IMR-90 (cell line): Measurements from ENCODE around the gene ERRFI1. TPM values are rescaled to one million over a fixed set of nuclear protein-coding genes. Genes with fewer than 3 reads are reported as not detected.
A peak's percentile ranks its signal among the peaks of the same experiment; 100 is the strongest.

Source experiments
- ATAC-seq: fragments of 200-7000 bp; cut with Tn5 transposase; 2 replicates; pipeline ENCODE4 v1.9.1; 2020; ENCODE audit warnings: low read depth, mild to moderate bottlenecking, moderate library complexity
- BruUV-seq: library from RNA; stranded (reverse); fragments of 400-500 nt; replicated peaks from 2 replicates; lab custom pipeline; 2021; lab: Mats Ljungman, UMichigan
- CTCF ChIA-PET: fragments of 300-600 bp; formaldehyde crosslinking; extraction: SDS; loops from one replicate; lab custom pipeline; 2021; ENCODE audit warnings: antibody characterized with exemption; lab: Yijun Ruan, JAX
- POLR2A ChIA-PET: fragments of 300-600 bp; sonication (Branson Sonifier 250); formaldehyde crosslinking; loops from one replicate; lab custom pipeline; 2022; ENCODE audit warnings: antibody characterized with exemption; ENCODE audit not compliant: unreplicated experiment; lab: Charles Lee
- DNase-seq: peaks from one replicate; pipeline ENCODE4 v3.0.0; 2013
- H2AFZ ChIP-seq: replicated peaks from 2 replicates; pipeline ENCODE3; 2013; ENCODE audit warnings: low read length, mild to moderate bottlenecking; ENCODE audit not compliant: poor library complexity
- H2AK5ac ChIP-seq: 2 replicates; pipeline ENCODE4 v1.6.1; 2013; ENCODE audit warnings: low read depth, low read length, inconsistent platforms
- H2AK9ac ChIP-seq: replicated peaks from 2 replicates; pipeline ENCODE3; 2013; ENCODE audit warnings: mild to moderate bottlenecking, low read depth, low read length, moderate library complexity; ENCODE audit not compliant: poor library complexity
- H2BK120ac ChIP-seq: 2 replicates; pipeline ENCODE4 v1.6.1; 2013; ENCODE audit warnings: low read depth, low read length, inconsistent platforms
- H2BK15ac ChIP-seq: 3 replicates; pipeline ENCODE4 v1.6.1; 2013; ENCODE audit warnings: low read depth, low read length, inconsistent platforms
- H2BK20ac ChIP-seq: 2 replicates; pipeline ENCODE4 v1.6.1; 2013; ENCODE audit warnings: low read depth, mild to moderate bottlenecking, inconsistent platforms, low read length, moderate library complexity
- H2BK5ac ChIP-seq: 2 replicates; pipeline ENCODE4 v1.6.1; 2013; ENCODE audit warnings: mild to moderate bottlenecking, low read depth, low read length, inconsistent platforms; ENCODE audit not compliant: poor library complexity, severe bottlenecking
- H3K14ac ChIP-seq: replicated peaks from 2 replicates; pipeline ENCODE4 v1.6.1; 2013; ENCODE audit warnings: low read depth, low read length, inconsistent platforms
- H3K18ac ChIP-seq: 2 replicates; pipeline ENCODE4 v1.6.1; 2013; ENCODE audit warnings: low read depth, low read length, control low read depth
- H3K23ac ChIP-seq: 2 replicates; pipeline ENCODE4 v1.6.1; 2013; ENCODE audit warnings: low read depth, low read length, inconsistent platforms
- H3K27ac ChIP-seq: 2 replicates; pipeline ENCODE4 v1.5.1; 2013; ENCODE audit warnings: mild to moderate bottlenecking, control low read depth, low read length; ENCODE audit not compliant: insufficient read depth
- H3K27me3 ChIP-seq: 2 replicates; pipeline ENCODE4 v1.6.1; 2013; ENCODE audit warnings: low read length; ENCODE audit not compliant: control insufficient read depth, insufficient read depth
- H3K36me3 ChIP-seq: 2 replicates; pipeline ENCODE4 v1.6.1; 2013; ENCODE audit warnings: low read length, mixed read lengths; ENCODE audit not compliant: control insufficient read depth, insufficient read depth
- H3K4ac ChIP-seq: 2 replicates; pipeline ENCODE4 v1.6.1; 2013; ENCODE audit warnings: low read depth, low read length, inconsistent platforms
- H3K4me1 ChIP-seq: 2 replicates; pipeline ENCODE4 v1.6.1; 2013; ENCODE audit warnings: low read length, mixed read lengths; ENCODE audit not compliant: control insufficient read depth, insufficient read depth
- H3K4me2 ChIP-seq: 2 replicates; pipeline ENCODE4 v1.6.1; 2013; ENCODE audit warnings: low read depth, mild to moderate bottlenecking, control low read depth, low read length, moderate library complexity
- H3K4me3 ChIP-seq: 2 replicates; pipeline ENCODE4 v1.5.1; 2013; ENCODE audit warnings: low read depth, mild to moderate bottlenecking, control low read depth, low read length, moderate library complexity; ENCODE audit not compliant: insufficient read depth
- H3K56ac ChIP-seq: 2 replicates; pipeline ENCODE4 v1.6.1; 2013; ENCODE audit warnings: low read length, inconsistent platforms; ENCODE audit not compliant: insufficient read depth; ENCODE audit errors: extremely low read depth
- H3K79me1 ChIP-seq, 2 experiments: 2 replicates each; pipeline ENCODE4 v1.6.1; 2013; ENCODE audit warnings: low read length in 2 of 2, inconsistent platforms in 1 of 2, low read depth in 1 of 2
- H3K9ac ChIP-seq: 2 replicates; pipeline ENCODE4 v1.6.1; 2013; ENCODE audit warnings: low read depth, low read length, control low read depth
- H3K9me1 ChIP-seq: 2 replicates; pipeline ENCODE4 v1.6.1; 2013; ENCODE audit warnings: low read length, inconsistent platforms; ENCODE audit not compliant: insufficient read depth
- H3K9me3 ChIP-seq: 2 replicates; pipeline ENCODE4 v1.6.1; 2013; ENCODE audit warnings: low read length; ENCODE audit not compliant: control insufficient read depth, insufficient read depth
- H4K20me1 ChIP-seq: 2 replicates; pipeline ENCODE4 v1.6.1; 2013; ENCODE audit warnings: low read length, inconsistent platforms; ENCODE audit not compliant: insufficient read depth
- H4K5ac ChIP-seq: 2 replicates; pipeline ENCODE4 v1.6.1; 2013; ENCODE audit warnings: mild to moderate bottlenecking, low read depth, low read length, control low read depth
- H4K8ac ChIP-seq, 2 experiments: 2 replicates each; pipeline ENCODE4 v1.6.1; 2013; ENCODE audit warnings: low read depth in 2 of 2, low read length in 2 of 2, control low read depth in 1 of 2, inconsistent platforms in 1 of 2
- H4K91ac ChIP-seq: 2 replicates; pipeline ENCODE4 v1.6.1; 2013; ENCODE audit warnings: low read depth, low read length, inconsistent platforms; ENCODE audit not compliant: insufficient read depth
- BHLHE40 ChIP-seq: fragments of 150-350 bp; IDR thresholded peaks from 2 replicates; pipeline ENCODE4 v1.6.1; 2016; ENCODE audit warnings: mild to moderate bottlenecking, low read depth, low read length
- CEBPB ChIP-seq: IDR thresholded peaks from 2 replicates; pipeline ENCODE4 v1.6.1; 2012; ENCODE audit warnings: low read depth, low read length, improper control_type of control experiment
- CHD1 ChIP-seq: IDR thresholded peaks from 2 replicates; pipeline ENCODE4 v1.6.1; 2012; ENCODE audit warnings: low read depth, low read length, improper control_type of control experiment
- FOS ChIP-seq: fragments of 150-350 bp; IDR thresholded peaks from 2 replicates; pipeline ENCODE4 v1.6.1; 2016; ENCODE audit warnings: low read depth, low read length
- MAFK ChIP-seq: IDR thresholded peaks from 2 replicates; pipeline ENCODE4 v1.6.1; 2012; ENCODE audit warnings: low read depth, low read length, improper control_type of control experiment
- MXI1 ChIP-seq: IDR thresholded peaks from 2 replicates; pipeline ENCODE4 v1.6.1; 2012; ENCODE audit warnings: low read depth, mild to moderate bottlenecking, low read length, moderate library complexity, borderline replicate concordance
- NFE2L2 ChIP-seq: fragments of 150-350 bp; IDR thresholded peaks from 2 replicates; pipeline ENCODE4 v1.6.1; 2016; ENCODE audit warnings: low read depth, mild to moderate bottlenecking, low read length
- POLR2A ChIP-seq: IDR thresholded peaks from 2 replicates; pipeline ENCODE4 v1.6.1; 2012; ENCODE audit warnings: mild to moderate bottlenecking, low read depth, low read length
- RAD21 ChIP-seq: IDR thresholded peaks from 2 replicates; pipeline ENCODE4 v1.6.1; 2012; ENCODE audit warnings: low read length, improper control_type of control experiment
- RCOR1 ChIP-seq: IDR thresholded peaks from 2 replicates; pipeline ENCODE4 v1.6.1; 2012; ENCODE audit warnings: mild to moderate bottlenecking, low read length, improper control_type of control experiment; ENCODE audit not compliant: insufficient replicate concordance
- RFX5 ChIP-seq: IDR thresholded peaks from 2 replicates; pipeline ENCODE4 v1.8.0; 2012; ENCODE audit warnings: low read depth, mild to moderate bottlenecking, low read length, moderate library complexity
- WGBS, 2 experiments: methylation state at CpG; one replicate each; pipeline versions ENCODE4 v1.1.5 to v1.1.7; 2013; ENCODE audit warnings: missing lambda C conversion rate in 2 of 2; ENCODE audit not compliant: insufficient read length in 1 of 2; ENCODE audit errors: extremely low coverage in 2 of 2; 5-methylcytosine and 5-hydroxymethylcytosine counted together
- dilution Hi-C: fragments of 300-500 bp; cut with HindIII; formaldehyde crosslinking; loops from one replicate; pipeline ENCODE4 v1.14.3; 2018; ENCODE audit warnings: low sequenced_read_pairs; ENCODE audit not compliant: unreplicated experiment
- in situ Hi-C: fragments of 300-500 bp; cut with MboI; formaldehyde crosslinking; loops from 3 replicates; pipeline ENCODE4 v1.14.3; 2019; ENCODE audit warnings: low sequenced_read_pairs, inconsistent platforms, mixed read lengths
- intact Hi-C: fragments of 100-400 bp; cut with micrococcal nuclease; formaldehyde crosslinking; loops from 2 replicates; pipeline ENCODE4 v1.10.0; 2022
- polyA plus RNA-seq, 3 experiments: library from polyadenylated mRNA; depleted of rRNA; stranded (reverse); fragments of >200 nt; gene quantifications; 2 replicates each; pipeline ENCODE4 v1.2.3, GENCODE V29; 2012; ENCODE audit warnings: low replicate concordance in 1 of 3
- total RNA-seq: library from RNA; depleted of rRNA; stranded (reverse); fragments of >200 nt; gene quantifications from 2 replicates; pipeline ENCODE4 v1.2.3, GENCODE V29; 2012
- TF ChIP-seq, protein P1 (sequence below): conservative IDR thresholded peaks from 2 replicates; pipeline ENCODE4 v1.5.1; 2012; ENCODE audit warnings: mild to moderate bottlenecking, low read depth, low read length, improper control_type of control experiment
- TF ChIP-seq, protein P2 (sequence below): fragments of 150-350 bp; IDR thresholded peaks from 2 replicates; pipeline ENCODE4 v1.6.1; 2016; ENCODE audit warnings: low read depth, mild to moderate bottlenecking, low read length, moderate library complexity, borderline replicate concordance
- TF ChIP-seq, protein P3 (sequence below): fragments of 150-350 bp; IDR thresholded peaks from 2 replicates; pipeline ENCODE4 v1.6.1; 2017; ENCODE audit warnings: mild to moderate bottlenecking, antibody characterized with exemption, low read length, low read depth

ERRFI1 gene
- total and polyA plus RNA-seq, 2 of the 4 experiments (the other 2 are of a cell fraction), result 101 to 145 TPM

DNA sequence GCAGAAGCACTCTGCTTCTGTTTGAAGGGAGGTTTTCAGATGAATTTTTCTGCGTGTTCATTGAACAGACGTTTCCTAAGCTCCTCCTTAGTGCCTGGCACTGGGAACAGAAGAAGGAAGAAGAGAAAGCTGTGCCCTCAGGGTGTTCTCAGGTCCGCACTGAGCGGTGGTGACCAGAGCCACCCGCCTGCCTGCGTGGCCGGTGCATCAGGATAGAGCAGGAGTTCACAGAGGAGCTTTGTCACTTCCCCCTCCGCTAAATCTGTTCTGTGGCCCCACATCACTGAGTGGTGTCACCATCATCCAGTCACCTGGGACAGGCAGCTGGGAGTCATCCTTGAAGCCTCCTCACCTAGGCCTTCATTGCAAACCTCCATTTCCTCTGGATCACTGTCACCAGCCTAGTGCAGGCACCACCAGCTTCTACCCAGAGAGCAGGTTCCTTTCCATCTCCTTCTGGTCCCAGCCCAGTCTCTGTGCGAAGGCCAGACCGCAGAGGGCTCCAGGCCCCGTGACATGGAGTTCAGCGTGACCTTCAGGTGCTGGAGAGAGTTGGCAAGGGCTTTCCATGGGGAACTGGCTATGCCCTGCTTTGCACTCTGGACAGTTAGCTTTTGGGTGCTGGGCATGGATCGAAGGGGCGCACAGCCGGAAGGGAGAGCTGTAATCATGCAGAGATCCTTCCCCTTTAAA lies 42.9 kb downstream of the ERRFI1 start:
- H2BK20ac ChIP-seq, result no peak overlapping the region
- no TSS peak for BruUV-seq
- peak overlapping the region; percentile 39 for H2BK5ac ChIP-seq
- no peaks in the 10 kb centered on the region for H3K9me3 ChIP-seq
- no peaks in the 10 kb centered on the region for H3K27me3 ChIP-seq
- no peak overlapping the region for H2BK120ac ChIP-seq
- H3K79me1 ChIP-seq, result peaks cover 16 to 46% of the 10 kb centered on the region in 2 experiments
- CTCF ChIA-PET, result interaction anchor here (0.6 to 1.6 kb wide), 7 partner anchors 31 to 480 kb away, joined by 3 to 6 read pairs (median 3); no protein-coding TSS in a partner anchor
- H3K4me1 ChIP-seq, result peaks cover 2% of the 10 kb centered on the region; the same call in 1 of the 2 replicates
- H4K91ac ChIP-seq, result no peak overlapping the region; the same call in 1 of the 2 replicates
- H4K5ac ChIP-seq, result no peak overlapping the region
- H3K56ac ChIP-seq, result no peak overlapping the region
- H3K4ac ChIP-seq, result no peak overlapping the region
- H3K9ac ChIP-seq, result no peak overlapping the region
- in situ Hi-C loops (loop anchor here (5.0 to 25.0 kb wide), 4 partner anchors 329 to 879 kb away; no protein-coding TSS in a partner anchor), intact Hi-C loops (loop anchor here (2.0 to 5.0 kb wide), 3 partner anchors 44 to 744 kb away; partner anchors contain the start of gene ERRFI1), dilution Hi-C loops (no loop called here)
- H4K20me1 ChIP-seq, result no peaks in the 10 kb centered on the region; the same call in 1 of the 2 replicates
- H2AK9ac ChIP-seq, result no peak overlapping the region
- no peaks in the 10 kb centered on the region; the same call in 1 of the 2 replicates for H3K9me1 ChIP-seq
- peak overlapping the region; percentile 5; the same call in 1 of the 2 replicates for H2AK5ac ChIP-seq
- H3K4me2 ChIP-seq, result no peak overlapping the region
- no peak overlapping the region for H3K23ac ChIP-seq
- peak overlapping the region; percentile 14 for H2AFZ ChIP-seq
- H3K18ac ChIP-seq, result no peak overlapping the region
- no peak overlapping the region; the same call in 2 of the 3 replicates for H2BK15ac ChIP-seq
- ATAC-seq (no peak), DNase-seq (no peak)
- no peak overlapping the region; a peak in 1 of 4 replicates for H4K8ac ChIP-seq
- H3K14ac ChIP-seq, result no peak overlapping the region
- 90% methylated on average over 9 of the region's 15 CpGs; no CpG with 5 or more reads in 1 of the 2 experiments for WGBS, 2 experiments
- POLR2A ChIA-PET, result no interaction called here
- no peak overlapping the region for H3K4me3 ChIP-seq
- peaks cover 52% of the 10 kb centered on the region for H3K36me3 ChIP-seq
- H3K27ac ChIP-seq, result no peak overlapping the region
- no peak for TF ChIP-seq RAD21
- TF ChIP-seq, protein P1, sequence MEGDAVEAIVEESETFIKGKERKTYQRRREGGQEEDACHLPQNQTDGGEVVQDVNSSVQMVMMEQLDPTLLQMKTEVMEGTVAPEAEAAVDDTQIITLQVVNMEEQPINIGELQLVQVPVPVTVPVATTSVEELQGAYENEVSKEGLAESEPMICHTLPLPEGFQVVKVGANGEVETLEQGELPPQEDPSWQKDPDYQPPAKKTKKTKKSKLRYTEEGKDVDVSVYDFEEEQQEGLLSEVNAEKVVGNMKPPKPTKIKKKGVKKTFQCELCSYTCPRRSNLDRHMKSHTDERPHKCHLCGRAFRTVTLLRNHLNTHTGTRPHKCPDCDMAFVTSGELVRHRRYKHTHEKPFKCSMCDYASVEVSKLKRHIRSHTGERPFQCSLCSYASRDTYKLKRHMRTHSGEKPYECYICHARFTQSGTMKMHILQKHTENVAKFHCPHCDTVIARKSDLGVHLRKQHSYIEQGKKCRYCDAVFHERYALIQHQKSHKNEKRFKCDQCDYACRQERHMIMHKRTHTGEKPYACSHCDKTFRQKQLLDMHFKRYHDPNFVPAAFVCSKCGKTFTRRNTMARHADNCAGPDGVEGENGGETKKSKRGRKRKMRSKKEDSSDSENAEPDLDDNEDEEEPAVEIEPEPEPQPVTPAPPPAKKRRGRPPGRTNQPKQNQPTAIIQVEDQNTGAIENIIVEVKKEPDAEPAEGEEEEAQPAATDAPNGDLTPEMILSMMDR, result no peak
- TF ChIP-seq MXI1, result no peak
- TF ChIP-seq RFX5, result no peak
- TF ChIP-seq CHD1, result no peak
- no peak for TF ChIP-seq BHLHE40
- no peak for TF ChIP-seq NFE2L2
- TF ChIP-seq FOS, result no peak
- TF ChIP-seq, protein P2, sequence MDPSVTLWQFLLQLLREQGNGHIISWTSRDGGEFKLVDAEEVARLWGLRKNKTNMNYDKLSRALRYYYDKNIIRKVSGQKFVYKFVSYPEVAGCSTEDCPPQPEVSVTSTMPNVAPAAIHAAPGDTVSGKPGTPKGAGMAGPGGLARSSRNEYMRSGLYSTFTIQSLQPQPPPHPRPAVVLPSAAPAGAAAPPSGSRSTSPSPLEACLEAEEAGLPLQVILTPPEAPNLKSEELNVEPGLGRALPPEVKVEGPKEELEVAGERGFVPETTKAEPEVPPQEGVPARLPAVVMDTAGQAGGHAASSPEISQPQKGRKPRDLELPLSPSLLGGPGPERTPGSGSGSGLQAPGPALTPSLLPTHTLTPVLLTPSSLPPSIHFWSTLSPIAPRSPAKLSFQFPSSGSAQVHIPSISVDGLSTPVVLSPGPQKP, result no peak
- TF ChIP-seq RCOR1, result no peak
- TF ChIP-seq CEBPB, result no peak
- TF ChIP-seq, protein P3, sequence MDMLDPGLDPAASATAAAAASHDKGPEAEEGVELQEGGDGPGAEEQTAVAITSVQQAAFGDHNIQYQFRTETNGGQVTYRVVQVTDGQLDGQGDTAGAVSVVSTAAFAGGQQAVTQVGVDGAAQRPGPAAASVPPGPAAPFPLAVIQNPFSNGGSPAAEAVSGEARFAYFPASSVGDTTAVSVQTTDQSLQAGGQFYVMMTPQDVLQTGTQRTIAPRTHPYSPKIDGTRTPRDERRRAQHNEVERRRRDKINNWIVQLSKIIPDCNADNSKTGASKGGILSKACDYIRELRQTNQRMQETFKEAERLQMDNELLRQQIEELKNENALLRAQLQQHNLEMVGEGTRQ, result no peak
- TF ChIP-seq POLR2A, result no peak
- no peak for TF ChIP-seq MAFK
